LoVo (cell line): ENCODE results near the gene RABL2A.
"Not testable (repeated sequence)": the region's sequence is repeated elsewhere in the genome, so short reads cannot be mapped to it uniquely, and the experiment has no call there.

ENCODE experiments used
- DNase-seq: peaks from one replicate; pipeline ENCODE4 v3.0.0-alpha.2; 2016; ENCODE audit warnings: low spot score

Gene RABL2A

GRCh38 chr2:113686537-113686936 is 59.5 kb downstream of the RABL2A start:
- DNase-seq = no peak

GRCh38 chr2:113690871-113691270 is 63.8 kb downstream of the RABL2A start:
- DNase-seq = not testable (repeated sequence)
